DOHH2 (cell line): ENCODE results near the gene TBX4.
"Not testable (repeated sequence)": the region's sequence is repeated elsewhere in the genome, so short reads cannot be mapped to it uniquely, and the experiment has no call there.

ENCODE experiments used
- H3F3A ChIP-seq: fragments of 200-600 bp; sonication (generic), shearing (Covaris generic); 2 replicates; pipeline ENCODE4 v1.6.0; 2016; ENCODE audit warnings: antibody characterized with exemption, mild to moderate bottlenecking; ENCODE audit not compliant: control insufficient read depth, insufficient read depth
- H3K27ac ChIP-seq: fragments of 200-600 bp; sonication (generic); 2 replicates; pipeline ENCODE4 v1.5.1; 2014; ENCODE audit warnings: low read depth, mild to moderate bottlenecking, low read length, moderate library complexity
- H3K27me3 ChIP-seq: fragments of 200-600 bp; sonication (generic); 2 replicates; pipeline ENCODE4 v1.6.1; 2014; ENCODE audit warnings: mild to moderate bottlenecking, low read length, mixed read lengths; ENCODE audit not compliant: control insufficient read depth
- H3K36me3 ChIP-seq: fragments of 200-600 bp; sonication (generic); 2 replicates; pipeline ENCODE4 v1.6.1; 2014; ENCODE audit warnings: mild to moderate bottlenecking, low read length, moderate library complexity, mixed read lengths; ENCODE audit not compliant: control insufficient read depth
- H3K4me1 ChIP-seq: fragments of 200-600 bp; sonication (generic); 2 replicates; pipeline ENCODE4 v1.6.1; 2014; ENCODE audit warnings: mild to moderate bottlenecking, low read length, mixed read lengths; ENCODE audit not compliant: control insufficient read depth
- H3K4me2 ChIP-seq: fragments of 200-600 bp; sonication (generic); 2 replicates; pipeline ENCODE4 v1.6.0; 2014; ENCODE audit warnings: mild to moderate bottlenecking, low read length, moderate library complexity
- H3K4me3 ChIP-seq: fragments of 200-600 bp; sonication (generic); 2 replicates; pipeline ENCODE4 v1.5.1; 2014; ENCODE audit warnings: mild to moderate bottlenecking, low read length, mixed read lengths
- H3K79me2 ChIP-seq: fragments of 200-600 bp; sonication (generic); 2 replicates; pipeline ENCODE4 v1.6.1; 2014; ENCODE audit warnings: mild to moderate bottlenecking, low read length, mixed read lengths; ENCODE audit not compliant: control insufficient read depth
- H3K9me2 ChIP-seq: fragments of 200-600 bp; sonication (generic); replicated peaks from 2 replicates; pipeline ENCODE4 v1.6.1; 2014; ENCODE audit warnings: mild to moderate bottlenecking, low read length, mixed read lengths; ENCODE audit not compliant: control insufficient read depth
- H3K9me3 ChIP-seq: fragments of 200-600 bp; sonication (generic); 2 replicates; pipeline ENCODE4 v1.6.1; 2014; ENCODE audit warnings: antibody characterized with exemption, low read length, mixed read lengths; ENCODE audit not compliant: control insufficient read depth, insufficient read depth
- H4K20me1 ChIP-seq: fragments of 200-600 bp; sonication (generic); 2 replicates; pipeline ENCODE4 v1.6.0; 2014; ENCODE audit warnings: low read depth, mild to moderate bottlenecking, antibody characterized with exemption, low read length, moderate library complexity; ENCODE audit not compliant: control insufficient read depth, insufficient read depth
- EZH2phosphoT487 ChIP-seq: fragments of 200-600 bp; sonication (generic); IDR thresholded peaks from 2 replicates; pipeline ENCODE4 v1.6.1; 2017; ENCODE audit warnings: borderline replicate concordance, mild to moderate bottlenecking, antibody characterized with exemption, low read length, moderate library complexity, mixed read lengths
- TF ChIP-seq, protein P1 (sequence below): fragments of 200-600 bp; sonication (generic); IDR thresholded peaks from one replicate; pipeline ENCODE4 v1.5.1; 2014; ENCODE audit warnings: antibody characterized with exemption, mild to moderate bottlenecking, low read depth, low read length; ENCODE audit not compliant: poor library complexity, severe bottlenecking

The TBX4 gene

DNA sequence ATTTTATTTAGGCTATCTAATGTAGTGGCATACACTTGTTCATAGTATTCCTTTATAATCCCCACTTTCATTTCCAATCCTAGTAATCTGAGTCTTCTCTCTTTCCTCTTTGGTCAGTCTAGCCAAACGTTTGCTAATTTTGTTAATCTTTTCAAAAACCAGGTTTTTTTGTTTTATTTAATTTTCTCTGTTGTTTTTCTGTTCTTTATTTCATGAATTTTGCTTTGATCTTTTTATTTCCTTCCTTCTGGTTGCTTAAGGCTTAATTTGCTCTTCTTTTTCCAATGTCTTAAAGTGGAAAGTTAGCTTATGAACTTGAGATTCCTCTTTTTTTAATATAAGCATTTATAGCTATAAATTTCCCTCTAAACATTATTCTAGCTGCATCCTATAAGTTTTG lies 69.9 kb downstream of the TBX4 start:
- no peak overlapping the region for H3K27ac ChIP-seq
- no peaks in the 10 kb centered on the region for H3K4me1 ChIP-seq
- no peaks in the 10 kb centered on the region for H3K9me2 ChIP-seq
- H3K79me2 ChIP-seq = no peaks in the 10 kb centered on the region
- H4K20me1 ChIP-seq = no peaks in the 10 kb centered on the region
- H3K9me3 ChIP-seq = no peaks in the 10 kb centered on the region
- H3F3A ChIP-seq = no peaks in the 10 kb centered on the region
- peaks cover 12% of the 10 kb centered on the region; the same call in 1 of the 2 replicates for H3K27me3 ChIP-seq
- H3K36me3 ChIP-seq = no peaks in the 10 kb centered on the region
- H3K4me2 ChIP-seq = no peak overlapping the region
- TF ChIP-seq, protein P1, sequence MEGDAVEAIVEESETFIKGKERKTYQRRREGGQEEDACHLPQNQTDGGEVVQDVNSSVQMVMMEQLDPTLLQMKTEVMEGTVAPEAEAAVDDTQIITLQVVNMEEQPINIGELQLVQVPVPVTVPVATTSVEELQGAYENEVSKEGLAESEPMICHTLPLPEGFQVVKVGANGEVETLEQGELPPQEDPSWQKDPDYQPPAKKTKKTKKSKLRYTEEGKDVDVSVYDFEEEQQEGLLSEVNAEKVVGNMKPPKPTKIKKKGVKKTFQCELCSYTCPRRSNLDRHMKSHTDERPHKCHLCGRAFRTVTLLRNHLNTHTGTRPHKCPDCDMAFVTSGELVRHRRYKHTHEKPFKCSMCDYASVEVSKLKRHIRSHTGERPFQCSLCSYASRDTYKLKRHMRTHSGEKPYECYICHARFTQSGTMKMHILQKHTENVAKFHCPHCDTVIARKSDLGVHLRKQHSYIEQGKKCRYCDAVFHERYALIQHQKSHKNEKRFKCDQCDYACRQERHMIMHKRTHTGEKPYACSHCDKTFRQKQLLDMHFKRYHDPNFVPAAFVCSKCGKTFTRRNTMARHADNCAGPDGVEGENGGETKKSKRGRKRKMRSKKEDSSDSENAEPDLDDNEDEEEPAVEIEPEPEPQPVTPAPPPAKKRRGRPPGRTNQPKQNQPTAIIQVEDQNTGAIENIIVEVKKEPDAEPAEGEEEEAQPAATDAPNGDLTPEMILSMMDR = no peak
- no peak for TF ChIP-seq EZH2phosphoT487
- no peak overlapping the region for H3K4me3 ChIP-seq

DNA sequence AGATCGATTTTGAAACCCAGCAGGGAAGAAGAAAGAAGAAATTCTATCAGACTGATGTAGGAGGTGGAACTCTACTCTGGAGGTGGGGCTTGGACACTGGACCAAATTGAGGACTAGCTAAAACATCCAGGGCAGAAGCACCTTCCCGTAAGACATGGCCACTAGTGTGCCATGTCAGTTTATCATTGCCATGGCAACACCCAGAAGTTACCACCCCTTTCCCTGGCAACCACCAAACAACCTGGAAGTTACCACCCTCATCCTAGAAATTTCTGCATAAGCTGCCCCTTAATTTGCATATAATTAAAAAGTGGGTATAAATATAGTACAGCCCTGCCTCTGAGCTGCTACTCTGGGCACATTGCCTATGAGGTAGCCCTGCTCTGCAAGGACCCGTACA lies 72.1 kb downstream of the TBX4 start:
- Histone ChIP-seq H3K4me1 (no peaks in the 10 kb centered on the region), H3K27me3 (peaks cover 12% of the 10 kb centered on the region; the same call in 1 of the 2 replicates), H3K4me3 (no peak overlapping the region), H3K36me3 (no peaks in the 10 kb centered on the region), H3K9me3 (no peaks in the 10 kb centered on the region), H4K20me1 (no peaks in the 10 kb centered on the region), H3K9me2 (no peaks in the 10 kb centered on the region), H3K27ac (no peak overlapping the region), H3K4me2 (no peak overlapping the region), H3F3A (no peaks in the 10 kb centered on the region), H3K79me2 (no peaks in the 10 kb centered on the region)
- TF ChIP-seq, protein P1 = no peak
- no peak for TF ChIP-seq EZH2phosphoT487

DNA sequence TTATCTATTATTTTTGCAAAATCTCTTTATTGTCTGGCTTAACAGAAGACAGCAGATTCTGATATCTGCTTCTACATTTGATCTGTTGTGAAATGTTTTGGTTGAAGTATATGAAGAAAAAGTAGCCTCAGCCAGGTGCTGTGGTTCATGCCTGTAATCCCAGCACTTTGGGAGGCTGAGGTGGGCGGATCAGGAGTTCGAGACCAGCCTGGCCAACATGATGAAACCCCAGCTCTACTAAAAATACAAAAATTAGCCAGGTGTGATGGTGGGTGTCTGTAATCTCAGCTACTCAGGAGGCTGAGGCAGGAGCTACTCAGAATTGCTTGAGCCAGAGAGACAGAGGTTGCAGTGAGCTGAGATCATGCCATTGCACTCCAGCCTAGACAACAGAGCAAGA lies 75.2 kb downstream of the TBX4 start:
- not testable (repeated sequence) for H4K20me1 ChIP-seq, H3K27ac ChIP-seq, H3K36me3 ChIP-seq, H3K79me2 ChIP-seq, H3K4me1 ChIP-seq, H3K9me2 ChIP-seq, H3F3A ChIP-seq, H3K4me3 ChIP-seq, H3K4me2 ChIP-seq, H3K9me3 ChIP-seq
- H3K27me3 ChIP-seq = peaks cover 12% of the 10 kb centered on the region; the same call in 1 of the 2 replicates

DNA sequence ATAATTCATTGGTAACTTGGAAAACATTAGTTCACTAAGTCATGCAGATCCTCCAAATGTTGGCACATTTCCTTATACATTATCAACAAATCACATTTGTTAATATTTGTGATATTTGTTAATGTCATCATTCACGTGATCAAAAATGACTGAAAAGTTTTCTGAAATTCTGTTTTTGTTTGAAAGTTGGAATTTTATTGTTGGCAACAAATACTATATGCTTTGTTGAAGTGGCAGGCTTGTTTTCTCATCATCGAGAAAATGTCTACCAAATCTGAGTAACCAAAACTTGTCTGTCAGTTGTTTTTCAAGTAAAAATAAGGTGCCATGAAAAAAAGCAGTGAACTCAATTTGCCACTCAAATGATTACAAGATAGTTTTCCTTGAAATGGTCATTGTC lies 75.9 kb downstream of the TBX4 start:
- H3K9me3 ChIP-seq = no peaks in the 10 kb centered on the region
- H3K27me3 ChIP-seq = peaks cover 12% of the 10 kb centered on the region; the same call in 1 of the 2 replicates
- H3K4me1 ChIP-seq = no peaks in the 10 kb centered on the region
- H3K79me2 ChIP-seq = no peaks in the 10 kb centered on the region
- H3K27ac ChIP-seq = no peak overlapping the region
- H3F3A ChIP-seq = no peaks in the 10 kb centered on the region
- no peaks in the 10 kb centered on the region for H3K9me2 ChIP-seq
- no peak overlapping the region for H3K4me3 ChIP-seq
- no peak overlapping the region for H3K4me2 ChIP-seq
- TF ChIP-seq, protein P1 = no peak
- no peak for TF ChIP-seq EZH2phosphoT487
- no peaks in the 10 kb centered on the region for H3K36me3 ChIP-seq
- no peaks in the 10 kb centered on the region for H4K20me1 ChIP-seq
